NCI-H526 treated with DMSO at 0.1 percent for 48 hours (cell line): Measurements from ENCODE around the gene KIT.

Experiments used
- DNase-seq: peaks from one replicate; lab custom pipeline; 2025; lab: John Stamatoyannopoulos, UW

KIT gene

DNA sequence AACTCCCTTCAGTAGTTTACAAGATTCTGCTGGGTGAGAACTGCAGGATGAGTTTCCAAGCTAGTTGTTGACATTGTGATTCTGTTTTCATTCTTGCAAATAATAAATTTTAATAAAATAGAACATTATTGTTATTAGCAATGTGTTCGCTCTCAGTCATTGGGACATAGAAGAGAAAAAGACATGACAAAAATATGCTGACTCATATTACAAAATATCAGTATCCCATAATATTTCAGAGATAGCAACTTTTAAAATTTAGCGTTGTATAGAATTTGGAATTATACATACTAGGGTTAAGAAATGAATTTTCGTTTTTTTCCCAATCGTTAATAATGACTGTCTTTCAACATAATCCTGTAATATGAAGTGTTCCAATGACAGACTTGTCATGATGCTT, 45.4 kb downstream of the KIT start:
- DNase-seq = no peak

DNA sequence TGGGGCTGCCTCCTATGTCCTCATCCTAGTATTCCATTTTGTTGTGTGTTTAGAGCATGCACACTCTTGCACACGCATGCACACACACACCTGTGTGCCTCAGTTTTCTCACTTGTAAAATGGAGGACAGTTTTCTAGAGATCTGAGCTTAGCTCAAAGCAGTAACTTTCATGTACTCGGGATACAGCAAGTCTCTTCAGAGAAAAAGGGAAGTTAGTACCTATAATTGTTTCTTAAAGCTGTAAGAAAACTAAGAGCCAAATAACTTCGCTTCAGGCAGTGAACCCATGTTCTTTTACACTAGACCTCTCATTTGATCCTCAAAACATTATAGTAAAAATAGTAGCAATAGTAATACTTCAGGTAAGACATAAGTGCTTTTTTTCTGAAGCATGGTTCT, 49.6 kb downstream of the KIT start:
- no peak for DNase-seq

DNA sequence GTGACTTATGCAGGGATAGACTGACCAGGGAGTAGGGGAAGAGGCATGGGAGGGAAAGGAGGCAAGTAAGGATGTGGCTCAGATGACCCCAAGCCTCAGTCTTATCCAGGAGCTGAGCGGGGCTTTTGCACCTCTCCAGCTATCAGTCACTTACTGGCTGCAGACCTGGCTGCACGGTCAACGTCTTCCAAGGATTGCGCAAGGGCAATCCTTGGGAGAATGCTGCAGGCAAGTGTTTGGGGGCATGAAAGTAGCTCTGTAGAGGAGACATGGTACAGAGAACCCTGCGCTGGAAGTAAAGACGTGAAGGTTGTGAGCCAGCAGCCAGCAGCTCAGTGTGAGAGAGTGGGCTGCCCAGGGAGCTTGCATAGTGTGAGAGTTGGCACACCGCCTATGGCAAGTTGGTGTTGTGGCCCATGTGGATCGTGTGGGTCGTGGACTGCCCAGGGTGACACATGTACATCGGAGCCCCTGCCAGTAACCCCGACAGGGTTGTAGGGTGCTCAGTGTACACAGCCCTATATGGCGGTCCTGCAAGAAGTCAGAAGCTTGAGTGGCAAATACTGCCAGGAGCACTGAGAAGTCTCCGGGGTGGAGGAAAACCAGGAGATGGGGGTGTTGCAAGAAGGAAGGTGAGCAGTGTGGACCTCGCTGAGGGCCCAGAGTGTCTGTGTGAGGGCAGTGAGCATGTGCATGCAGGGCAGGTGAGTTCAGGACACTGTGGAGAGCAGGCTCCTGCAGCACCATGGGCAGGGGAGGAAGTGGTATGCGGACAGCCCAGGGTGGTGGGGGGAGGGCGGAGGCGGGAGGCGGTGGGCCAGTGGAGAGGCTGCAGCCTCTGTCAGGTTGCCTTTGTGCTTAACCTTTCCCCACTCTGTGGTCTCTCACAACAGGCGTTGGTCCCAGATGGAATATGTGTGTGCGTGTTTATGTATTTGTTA, 50.9 kb downstream of the KIT start:
- no peak for DNase-seq

DNA sequence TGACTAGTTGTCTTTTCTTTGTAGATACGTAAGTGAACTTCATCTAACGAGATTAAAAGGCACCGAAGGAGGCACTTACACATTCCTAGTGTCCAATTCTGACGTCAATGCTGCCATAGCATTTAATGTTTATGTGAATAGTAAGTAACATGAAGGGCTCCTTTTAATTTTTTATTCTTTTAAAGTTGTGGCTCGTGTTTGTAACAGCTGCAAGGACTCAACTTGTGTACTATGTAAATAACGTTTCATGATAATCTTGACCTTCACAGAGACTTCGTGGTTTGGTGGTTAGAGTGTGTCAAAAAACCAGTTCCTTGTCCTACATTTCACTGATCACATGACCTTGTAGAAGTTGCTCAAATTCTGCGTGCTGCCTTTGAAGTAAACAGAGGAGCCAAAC, 51.6 kb downstream of the KIT start:
- no peak for DNase-seq

DNA sequence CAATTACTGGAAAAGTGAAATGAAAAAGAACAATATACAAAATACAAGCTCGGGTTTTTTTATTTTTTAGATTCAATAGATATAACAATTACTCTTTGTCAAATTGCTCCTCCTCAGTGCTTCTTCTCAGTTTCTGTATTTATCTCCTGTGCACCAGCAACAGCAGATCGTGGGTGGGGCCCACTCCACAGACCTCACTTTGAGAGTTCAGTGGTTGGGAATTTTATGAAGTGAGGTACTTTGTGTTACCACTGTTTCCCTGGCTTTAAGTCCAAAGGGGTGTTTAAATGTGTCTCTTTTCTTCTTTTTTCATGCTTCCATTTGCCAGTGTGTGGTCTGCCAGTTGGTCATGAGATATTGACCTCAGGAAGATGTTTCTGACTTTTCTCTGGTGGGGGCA, 54.4 kb downstream of the KIT start:
- DNase-seq = no peak

DNA sequence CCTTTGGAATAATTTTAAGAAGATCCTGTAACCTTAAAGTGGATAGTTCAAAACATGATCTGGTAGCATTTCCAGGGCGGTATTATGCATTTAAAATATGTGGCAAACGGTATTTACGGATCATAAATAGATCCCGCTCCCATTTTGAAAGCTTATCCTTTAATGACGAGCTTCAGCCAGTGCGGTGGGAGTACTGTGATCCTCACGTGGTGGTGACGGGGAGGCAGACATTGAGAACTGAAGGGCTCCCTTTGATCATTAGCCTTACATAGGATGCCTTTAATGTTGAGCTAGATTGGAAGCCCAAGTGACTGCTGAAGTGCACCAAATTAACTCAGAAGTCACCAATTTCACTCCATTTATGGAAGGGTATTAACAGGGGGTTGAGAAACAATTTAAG, 56.9 kb downstream of the KIT start:
- no peak for DNase-seq

DNA sequence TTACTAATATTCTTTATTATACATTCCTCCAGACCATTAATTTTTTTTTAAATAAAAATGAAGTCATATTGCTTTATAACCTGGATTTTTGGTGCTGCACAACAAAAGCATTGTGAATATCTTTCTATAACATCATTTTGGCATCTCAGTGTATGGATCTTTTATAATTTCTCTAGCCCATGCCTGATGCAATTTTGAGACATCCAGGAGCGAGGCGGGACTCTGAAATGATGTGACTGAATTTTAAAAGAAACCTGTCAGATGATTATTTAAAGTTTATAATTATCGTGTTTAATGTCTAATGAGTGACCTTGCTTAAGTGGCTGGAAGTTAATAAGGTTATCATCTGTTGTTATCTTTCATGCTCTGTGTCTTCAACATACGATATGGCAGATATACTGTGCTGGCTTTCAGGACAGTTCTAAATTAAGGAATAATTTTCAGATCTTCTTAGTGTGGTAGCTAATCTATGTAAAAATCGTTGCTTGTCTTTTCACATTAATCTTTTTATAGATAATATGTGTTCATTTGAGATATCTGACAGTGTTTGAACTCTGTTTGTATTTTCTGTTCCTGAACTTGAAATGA, 58.8 kb downstream of the KIT start:
- DNase-seq = no peak

DNA sequence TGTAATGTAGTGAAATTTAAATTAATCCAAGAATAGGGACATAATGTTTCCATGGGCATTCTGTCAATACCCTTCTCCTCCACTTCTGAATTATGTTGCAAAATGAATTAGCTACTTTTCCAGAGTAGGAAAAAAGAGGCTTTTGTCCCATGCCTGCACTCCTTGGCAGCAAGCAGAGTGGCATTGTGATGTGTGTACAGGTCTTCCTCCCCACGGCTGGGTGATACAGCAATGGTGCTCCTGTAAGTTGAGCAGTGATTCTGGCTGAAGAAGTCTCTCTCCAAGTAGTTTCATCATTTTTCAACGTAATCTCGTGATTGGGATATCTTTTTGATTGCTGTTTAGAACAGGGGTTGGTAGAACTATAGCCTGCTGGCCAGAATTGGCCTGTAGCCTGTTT, 59.9 kb downstream of the KIT start:
- no peak for DNase-seq

DNA sequence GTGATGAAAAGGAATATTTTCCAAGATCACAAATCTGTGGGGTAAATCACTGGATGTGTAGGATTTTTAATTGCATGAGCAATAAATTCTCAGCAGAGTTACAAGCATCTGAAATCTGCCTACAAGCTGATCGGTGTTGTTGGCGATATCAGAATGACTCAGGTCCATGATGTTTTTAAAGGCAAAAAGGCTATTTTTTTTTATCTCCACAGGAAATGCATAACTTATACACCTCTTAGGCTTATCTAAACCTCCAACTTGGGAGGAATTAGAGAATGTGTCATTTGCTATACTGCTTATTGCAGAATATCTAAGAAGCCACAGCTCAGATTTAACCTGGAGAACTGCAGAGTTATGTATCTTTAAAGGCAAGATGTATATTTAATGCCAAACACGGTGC, 61.6 kb downstream of the KIT start:
- DNase-seq = no peak

DNA sequence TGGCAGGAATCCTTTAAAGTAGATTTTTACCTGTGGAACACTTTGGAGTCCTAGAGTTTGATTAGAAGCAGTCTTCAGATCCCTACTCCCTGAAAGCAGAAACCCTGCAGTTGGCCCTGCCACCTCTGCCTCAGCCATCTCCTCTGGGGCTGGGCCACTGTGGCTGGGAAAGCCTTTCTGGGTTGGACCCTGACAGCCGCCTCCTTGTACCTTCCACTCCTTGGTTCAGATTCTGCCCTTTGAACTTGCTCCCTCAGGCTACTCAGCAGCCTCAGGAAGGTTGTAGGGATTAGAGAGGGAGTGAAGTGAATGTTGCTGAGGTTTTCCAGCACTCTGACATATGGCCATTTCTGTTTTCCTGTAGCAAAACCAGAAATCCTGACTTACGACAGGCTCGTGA, 65.5 kb downstream of the KIT start:
- no peak for DNase-seq

DNA sequence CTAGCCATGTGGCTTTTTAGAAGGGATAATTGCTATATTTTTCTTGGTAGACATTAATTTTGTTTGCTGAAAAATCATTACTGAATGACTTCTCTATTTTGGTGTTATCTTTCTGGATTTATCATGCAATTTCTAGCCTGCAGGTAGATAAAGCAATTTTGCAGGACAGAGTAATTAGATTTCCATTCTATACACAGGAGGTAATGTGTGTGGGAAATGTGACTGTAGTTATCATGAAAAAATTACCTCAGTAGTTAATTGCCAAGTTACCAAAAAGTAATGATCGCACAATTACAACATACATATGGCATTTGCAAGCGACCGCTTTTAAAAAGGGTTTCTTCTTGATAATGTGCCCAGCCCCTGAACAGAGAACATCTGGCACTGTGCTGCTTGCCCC, 66.1 kb downstream of the KIT start:
- no peak for DNase-seq

DNA sequence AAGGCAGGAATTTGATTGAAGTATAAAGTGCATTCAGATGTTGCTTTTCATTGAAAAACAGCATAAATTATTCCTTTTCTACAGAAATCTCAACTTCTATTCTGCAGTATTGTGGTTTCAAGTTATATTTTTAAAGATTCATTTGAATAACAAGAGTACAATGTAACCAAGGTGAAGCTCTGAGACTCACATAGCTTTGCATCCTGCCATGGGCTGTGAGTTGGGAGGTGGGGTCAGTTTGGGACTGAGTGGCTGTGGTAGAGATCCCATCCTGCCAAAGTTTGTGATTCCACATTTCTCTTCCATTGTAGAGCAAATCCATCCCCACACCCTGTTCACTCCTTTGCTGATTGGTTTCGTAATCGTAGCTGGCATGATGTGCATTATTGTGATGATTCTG, 69.2 kb downstream of the KIT start:
- no peak for DNase-seq

DNA sequence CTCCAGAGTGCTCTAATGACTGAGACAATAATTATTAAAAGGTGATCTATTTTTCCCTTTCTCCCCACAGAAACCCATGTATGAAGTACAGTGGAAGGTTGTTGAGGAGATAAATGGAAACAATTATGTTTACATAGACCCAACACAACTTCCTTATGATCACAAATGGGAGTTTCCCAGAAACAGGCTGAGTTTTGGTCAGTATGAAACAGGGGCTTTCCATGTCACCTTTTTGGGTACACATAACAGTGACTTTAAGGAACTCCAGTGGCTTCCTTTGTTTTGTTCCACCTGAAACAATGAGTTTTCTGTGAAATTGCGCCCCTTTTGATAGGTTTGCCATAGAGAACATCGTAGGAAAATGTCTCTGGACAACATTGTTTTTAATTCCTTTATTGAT, 69.6 kb downstream of the KIT start:
- no peak for DNase-seq

DNA sequence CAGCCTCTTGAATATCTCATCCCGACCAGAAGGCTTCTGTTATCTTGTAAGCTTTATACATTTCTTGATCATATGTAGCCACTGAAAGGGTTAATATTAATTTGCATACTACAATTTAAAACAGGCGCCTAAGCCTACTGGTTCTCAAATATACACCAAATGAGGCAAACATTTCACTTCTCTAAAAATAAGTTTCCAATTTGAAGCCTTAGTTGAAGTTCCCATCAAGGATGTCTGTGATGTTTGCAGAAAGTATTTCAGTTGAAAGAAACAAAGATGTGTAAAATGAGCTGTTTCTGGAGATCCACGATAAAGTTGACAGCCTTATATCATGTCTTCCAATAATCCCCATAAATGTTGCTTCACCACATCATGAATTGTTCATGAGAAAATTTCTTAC, 70.6 kb downstream of the KIT start:
- DNase-seq = no peak

DNA sequence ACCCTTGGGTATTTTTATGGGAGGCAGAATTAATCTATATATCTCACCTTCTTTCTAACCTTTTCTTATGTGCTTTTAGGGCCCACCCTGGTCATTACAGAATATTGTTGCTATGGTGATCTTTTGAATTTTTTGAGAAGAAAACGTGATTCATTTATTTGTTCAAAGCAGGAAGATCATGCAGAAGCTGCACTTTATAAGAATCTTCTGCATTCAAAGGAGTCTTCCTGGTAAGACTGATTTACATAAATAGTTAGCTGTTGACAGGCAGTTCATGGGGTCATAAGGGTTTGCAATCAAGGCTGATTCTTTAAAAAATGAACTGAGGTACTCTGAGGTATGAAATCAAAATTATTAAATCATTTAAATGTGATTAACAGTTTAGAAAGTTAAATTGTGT, 71.5 kb downstream of the KIT start:
- no peak for DNase-seq

DNA sequence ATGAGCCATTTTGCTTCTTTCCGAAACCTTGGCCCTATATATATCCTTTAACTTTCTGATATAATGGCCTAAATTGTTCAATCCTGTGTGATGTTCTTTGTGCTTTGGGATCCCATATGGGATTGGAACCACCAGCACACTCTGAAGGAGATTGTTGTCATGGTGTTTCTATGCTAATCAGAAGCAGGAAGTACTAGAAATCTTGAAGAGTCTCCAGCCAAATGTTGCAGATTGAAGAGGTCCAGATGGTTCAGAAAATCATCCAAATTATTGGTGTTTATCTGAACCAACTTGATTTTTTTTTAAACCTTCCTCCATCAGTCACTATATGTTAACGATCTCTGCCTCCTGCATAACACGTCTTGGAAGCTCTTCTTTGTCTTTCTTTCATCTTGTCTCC, 72.8 kb downstream of the KIT start:
- DNase-seq = no peak

DNA sequence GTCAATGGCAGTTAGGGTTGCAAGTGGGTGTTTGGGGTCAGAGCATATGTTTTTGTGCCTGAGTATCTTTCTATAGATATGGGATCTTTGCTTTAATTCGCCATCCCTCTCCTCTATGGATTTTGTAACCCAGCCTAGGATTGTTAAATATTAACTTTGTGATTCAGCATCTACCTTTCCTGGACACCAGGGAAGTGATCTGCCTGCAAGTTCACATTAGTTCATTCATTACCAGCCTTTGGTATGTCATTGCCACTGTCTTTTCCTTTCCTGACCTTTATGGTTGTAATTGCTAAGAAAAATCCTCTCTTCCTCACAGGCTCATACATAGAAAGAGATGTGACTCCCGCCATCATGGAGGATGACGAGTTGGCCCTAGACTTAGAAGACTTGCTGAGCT, 73.8 kb downstream of the KIT start:
- no peak for DNase-seq

DNA sequence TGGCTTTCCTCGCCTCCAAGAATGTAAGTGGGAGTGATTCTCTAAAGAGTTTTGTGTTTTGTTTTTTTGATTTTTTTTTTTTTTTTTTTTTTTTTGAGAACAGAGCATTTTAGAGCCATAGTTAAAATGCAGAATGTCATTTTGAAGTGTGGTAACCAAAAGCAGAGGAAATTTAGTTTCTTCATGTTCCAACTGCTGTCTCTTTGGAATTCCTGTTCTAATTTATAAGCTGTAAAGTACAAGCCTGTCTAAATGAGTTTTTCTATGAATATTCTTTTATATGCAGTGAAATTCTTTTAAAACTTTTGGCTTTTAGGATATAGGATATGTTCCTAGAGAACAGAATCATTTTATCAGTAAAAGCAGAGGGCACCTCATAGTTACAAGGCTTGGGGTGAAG, 74.2 kb downstream of the KIT start:
- DNase-seq = no peak

DNA sequence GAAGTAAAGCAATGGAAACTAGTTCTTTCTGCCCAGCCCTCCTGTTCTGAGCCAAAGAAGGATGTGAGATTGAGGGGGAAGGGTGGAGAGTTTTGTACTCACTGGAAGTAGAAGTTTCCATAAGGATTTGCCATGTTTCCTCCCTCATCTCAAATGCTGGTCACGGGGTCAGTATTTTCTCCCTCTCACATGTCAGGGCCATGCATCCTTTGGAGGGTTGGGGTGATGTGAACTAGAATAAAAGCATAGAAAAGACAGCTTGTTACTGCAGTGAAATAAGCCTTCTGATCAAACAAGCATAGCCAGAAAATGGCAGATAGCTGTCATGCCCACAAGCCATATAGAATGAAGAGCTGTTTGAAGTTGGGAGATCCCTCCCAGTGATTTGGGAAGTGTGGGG, 79.7 kb downstream of the KIT start:
- no peak for DNase-seq

DNA sequence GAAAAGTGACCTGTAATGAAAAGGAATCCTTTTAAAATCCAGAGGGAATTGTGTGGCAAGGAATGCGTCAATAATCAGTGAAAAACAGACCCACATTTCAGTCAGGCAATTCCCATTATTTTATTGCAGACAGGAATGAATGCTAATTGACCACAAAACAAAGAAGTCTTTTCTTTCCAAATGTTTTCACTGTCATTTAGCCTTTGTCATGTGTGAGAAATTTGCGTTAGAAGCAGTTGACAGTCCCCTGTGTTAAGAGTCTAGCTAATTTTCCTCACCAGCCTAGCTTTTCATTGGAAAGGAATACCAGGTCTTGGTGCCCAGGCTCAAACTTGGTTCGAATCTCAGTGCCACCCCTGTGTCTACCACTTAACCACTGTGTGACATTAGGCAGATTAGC, 83.4 kb downstream of the KIT start:
- no peak for DNase-seq

DNA sequence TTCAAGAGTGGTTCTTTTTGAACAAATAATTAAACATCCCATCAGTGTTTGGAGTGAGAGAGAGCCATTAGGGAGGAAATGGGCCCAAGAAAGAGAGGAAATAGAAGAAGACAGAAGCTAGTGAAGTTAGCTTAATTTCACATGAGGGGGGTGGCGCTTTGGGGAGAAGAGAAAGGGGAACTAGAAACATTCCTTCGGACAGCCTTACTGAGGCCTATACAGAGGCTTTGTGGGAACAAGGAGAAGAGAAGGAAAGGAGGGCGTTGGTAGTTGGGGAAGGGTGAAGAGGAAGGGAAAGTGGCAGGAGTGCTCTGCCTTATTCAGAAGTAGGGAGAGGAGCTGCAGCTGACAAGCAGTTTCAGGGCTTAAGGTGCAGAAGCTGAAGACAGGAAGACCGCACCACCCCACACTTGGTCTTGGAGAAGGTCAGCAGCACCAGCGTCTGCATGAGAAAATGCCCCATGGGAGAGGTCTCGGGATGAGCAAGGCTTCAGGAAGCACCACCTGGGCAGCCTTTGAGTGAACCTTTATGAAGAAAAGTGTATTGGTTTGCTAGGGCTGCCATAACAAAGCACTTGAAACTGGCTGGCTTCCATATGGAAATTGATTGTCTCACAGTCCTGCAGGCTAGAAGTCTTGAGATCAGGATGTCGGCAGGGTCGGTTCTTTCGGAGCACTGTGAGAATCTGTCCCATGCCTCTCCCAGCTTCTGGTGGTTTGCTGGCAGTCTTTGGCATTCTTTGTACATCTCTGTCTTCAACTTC, 85.1 kb downstream of the KIT start:
- DNase-seq = no peak

DNA sequence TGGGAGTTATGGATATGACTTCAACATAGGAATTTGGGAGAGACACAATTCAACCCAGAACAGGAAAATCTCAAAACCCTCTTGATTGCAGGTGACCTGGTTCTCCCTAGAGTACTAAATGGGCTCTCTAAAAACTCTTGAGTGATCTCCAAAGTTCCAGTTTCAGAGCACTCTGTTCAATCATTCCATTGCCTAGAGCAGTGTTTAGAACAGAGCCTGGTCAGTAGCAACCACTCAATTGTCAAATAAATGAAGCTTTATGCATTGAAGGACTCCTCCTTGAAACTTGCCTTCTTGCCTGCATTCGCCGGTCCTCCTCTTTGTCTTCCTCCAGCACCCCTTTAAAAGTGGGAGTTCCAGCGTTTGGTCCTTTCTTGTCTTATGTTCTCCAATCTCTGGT, 85.8 kb downstream of the KIT start:
- no peak for DNase-seq

DNA sequence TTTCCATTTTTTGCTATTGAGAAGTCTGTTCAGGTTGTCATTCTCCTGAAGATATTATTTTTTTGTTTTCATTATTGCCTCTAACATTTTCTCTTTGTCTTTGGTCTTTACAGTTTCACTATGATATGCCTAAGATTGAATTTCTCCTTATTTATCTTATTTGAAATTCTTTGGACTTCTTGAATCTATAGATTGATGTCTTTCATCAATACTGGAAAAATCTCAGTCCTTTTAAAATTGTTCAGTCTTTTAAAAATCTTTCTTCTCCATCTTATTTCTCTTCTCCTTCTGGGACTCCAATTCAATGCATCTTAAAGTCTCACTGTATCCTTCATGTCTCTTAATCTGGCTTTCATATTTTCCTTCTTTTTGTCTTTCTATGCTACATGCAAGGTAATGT, 86.7 kb downstream of the KIT start:
- DNase-seq = no peak
